Right ventricle myocardium superior (tissue), 1 donor: ENCODE measurements around the gene CAMTA1. TPM values are rescaled to one million over a fixed set of nuclear protein-coding genes. Genes with fewer than 3 reads are reported as not detected.

Experiments
- ATAC-seq: fragments of 200-7000 bp; cut with Tn5 transposase; one replicate; pipeline ENCODE4 v1.9.1; 2020; ENCODE audit warnings: mild to moderate bottlenecking; ENCODE audit not compliant: poor library complexity
- DNase-seq: peaks from one replicate; pipeline ENCODE4 v3.0.0-alpha.2; 2020
- intact Hi-C: fragments of 100-400 bp; cut with DNase I; formaldehyde crosslinking; loops from one replicate; pipeline ENCODE4 v1.11.2; 2022
- total RNA-seq: library from RNA; stranded (reverse); fragmentation: NEBNext Ultra II Directional; extraction: Animal tissue kit (Norgen Biotek cat#: 25700); gene quantifications from one replicate; pipeline ENCODE4 v1.2.1, GENCODE V29; 2021
- donor health status: DM: no; HTN: yes; CAD: no; lungs with severe emphysema.

CAMTA1 gene
- total RNA-seq, 1 donor from 2014 or later: 153 TPM

GRCh38 chr1:7225711-7226505 is 440.7 kb downstream of the CAMTA1 start:
- no peak for DNase-seq
- no peak for ATAC-seq
- intact Hi-C loops: loop anchor here (10.0 kb wide), 1 partner anchor 419 kb away; no protein-coding TSS in a partner anchor

- DNase-seq: no peak
- ATAC-seq: no peak
- intact Hi-C loops: loop anchor here (10.0 kb wide), 1 partner anchor 417 kb away; no protein-coding TSS in a partner anchor
Observed at GRCh38 chr1:7227654-7228053, 442.4 kb downstream of the CAMTA1 start.

GRCh38 chr1:7228252-7228961 is 443.2 kb downstream of the CAMTA1 start:
- DNase-seq: no peak
- ATAC-seq: no peak
- intact Hi-C loops: loop anchor here (10.0 kb wide), 1 partner anchor 416 kb away; no protein-coding TSS in a partner anchor

GRCh38 chr1:7229186-7229585 is 443.9 kb downstream of the CAMTA1 start:
- DNase-seq: no peak
- no peak for ATAC-seq
- intact Hi-C loops: loop anchor here (10.0 kb wide), 1 partner anchor 416 kb away; no protein-coding TSS in a partner anchor

- ATAC-seq (no peak), DNase-seq (no peak)
- intact Hi-C loops: loop anchor here (10.0 kb wide), 1 partner anchor 415 kb away; no protein-coding TSS in a partner anchor
Observed at GRCh38 chr1:7229696-7230631, 444.7 kb downstream of the CAMTA1 start.

- intact Hi-C loops: no loop called here
Observed at GRCh38 chr1:7232441-7233236, 447.4 kb downstream of the CAMTA1 start.

GRCh38 chr1:7233237-7233540 is 447.9 kb downstream of the CAMTA1 start:
- intact Hi-C loops: no loop called here
- ATAC-seq (no peak), DNase-seq (no peak)

More at GRCh38 chr1:7232441-7233236, 447.4 kb downstream of the CAMTA1 start:
- no peak for DNase-seq
- ATAC-seq: no peak

GRCh38 chr1:7233646-7234470 is 448.6 kb downstream of the CAMTA1 start:
- DNase-seq (no peak), ATAC-seq (no peak)
- intact Hi-C loops: no loop called here

GRCh38 chr1:7234471-7234755 is 449.2 kb downstream of the CAMTA1 start:
- DNase-seq (no peak), ATAC-seq (no peak)
- intact Hi-C loops: no loop called here

- DNase-seq: no peak
- intact Hi-C loops: no loop called here
- ATAC-seq: no peak
Observed at GRCh38 chr1:7235871-7236517, 450.7 kb downstream of the CAMTA1 start.

- intact Hi-C loops: no loop called here
- ATAC-seq (no peak), DNase-seq (no peak)
Observed at GRCh38 chr1:7236844-7237515, 451.7 kb downstream of the CAMTA1 start.

GRCh38 chr1:7247158-7247557 is 461.9 kb downstream of the CAMTA1 start:
- intact Hi-C loops: no loop called here
- no peak for ATAC-seq

GRCh38 chr1:7247791-7248548 is 462.7 kb downstream of the CAMTA1 start:
- intact Hi-C loops: no loop called here
- DNase-seq (no peak), ATAC-seq (no peak)

More at GRCh38 chr1:7247158-7247557, 461.9 kb downstream of the CAMTA1 start:
- DNase-seq: no peak

- intact Hi-C loops: no loop called here
Observed at GRCh38 chr1:7248549-7249199, 463.4 kb downstream of the CAMTA1 start.

GRCh38 chr1:7249516-7249915 is 464.3 kb downstream of the CAMTA1 start:
- DNase-seq (no peak), ATAC-seq (no peak)
- intact Hi-C loops: no loop called here

More at GRCh38 chr1:7248549-7249199, 463.4 kb downstream of the CAMTA1 start:
- DNase-seq (no peak), ATAC-seq (no peak)
